HFF-Myc (cell line): ENCODE results near the gene TNS1.

ENCODE experiments used
- DNase-seq: peaks from one replicate; pipeline ENCODE4 v3.0.0-alpha.2; 2011; ENCODE audit warnings: low read depth; ENCODE audit errors: extremely low read depth
- H3K4me3 ChIP-seq: replicated peaks from 2 replicates; pipeline ENCODE4 v1.5.1; 2011; ENCODE audit warnings: low read depth, mild to moderate bottlenecking, control low read depth, low read length
- CTCF ChIP-seq: IDR thresholded peaks from 2 replicates; pipeline ENCODE4 v1.5.1; 2012; ENCODE audit warnings: mild to moderate bottlenecking, low read depth, low read length, control low read depth; ENCODE audit errors: missing control alignments

Gene TNS1

GRCh38 chr2:217988840-217989204, 14.0 kb downstream of the TNS1 start:
- H3K4me3 ChIP-seq: no peak overlapping the region
- TF ChIP-seq CTCF: no peak
- no peak for DNase-seq

GRCh38 chr2:217988014-217988839, 14.6 kb downstream of the TNS1 start:
- peak; percentile 77 for TF ChIP-seq CTCF
- no peak for DNase-seq
- H3K4me3 ChIP-seq: no peak overlapping the region

- no peak for DNase-seq
- H3K4me3 ChIP-seq: no peak overlapping the region
- no peak for TF ChIP-seq CTCF
Observed at GRCh38 chr2:217987391-217987790, 15.4 kb downstream of the TNS1 start.

GRCh38 chr2:217986256-217986961, 16.4 kb downstream of the TNS1 start:
- H3K4me3 ChIP-seq: no peak overlapping the region
- no peak for TF ChIP-seq CTCF
- no peak for DNase-seq

GRCh38 chr2:217983276-217984233, 19.2 kb downstream of the TNS1 start:
- no peak for DNase-seq
- H3K4me3 ChIP-seq: no peak overlapping the region
- TF ChIP-seq CTCF: no peak

- no peak for DNase-seq
- no peak overlapping the region for H3K4me3 ChIP-seq
- no peak for TF ChIP-seq CTCF
Observed at GRCh38 chr2:217981971-217982370, 20.8 kb downstream of the TNS1 start.
